GM04503 (cell line): ENCODE results near the gene DBNL.

Experiments
- DNase-seq: peaks from one replicate; pipeline ENCODE4 v3.0.0-alpha.2; 2012; ENCODE audit warnings: low read depth

The DBNL gene

GRCh38 chr7:44100458-44101302, 56.2 kb downstream of the DBNL start:
- peak; percentile 56 for DNase-seq

GRCh38 chr7:44101303-44101965, 56.9 kb downstream of the DBNL start:
- DNase-seq = no peak

DNA sequence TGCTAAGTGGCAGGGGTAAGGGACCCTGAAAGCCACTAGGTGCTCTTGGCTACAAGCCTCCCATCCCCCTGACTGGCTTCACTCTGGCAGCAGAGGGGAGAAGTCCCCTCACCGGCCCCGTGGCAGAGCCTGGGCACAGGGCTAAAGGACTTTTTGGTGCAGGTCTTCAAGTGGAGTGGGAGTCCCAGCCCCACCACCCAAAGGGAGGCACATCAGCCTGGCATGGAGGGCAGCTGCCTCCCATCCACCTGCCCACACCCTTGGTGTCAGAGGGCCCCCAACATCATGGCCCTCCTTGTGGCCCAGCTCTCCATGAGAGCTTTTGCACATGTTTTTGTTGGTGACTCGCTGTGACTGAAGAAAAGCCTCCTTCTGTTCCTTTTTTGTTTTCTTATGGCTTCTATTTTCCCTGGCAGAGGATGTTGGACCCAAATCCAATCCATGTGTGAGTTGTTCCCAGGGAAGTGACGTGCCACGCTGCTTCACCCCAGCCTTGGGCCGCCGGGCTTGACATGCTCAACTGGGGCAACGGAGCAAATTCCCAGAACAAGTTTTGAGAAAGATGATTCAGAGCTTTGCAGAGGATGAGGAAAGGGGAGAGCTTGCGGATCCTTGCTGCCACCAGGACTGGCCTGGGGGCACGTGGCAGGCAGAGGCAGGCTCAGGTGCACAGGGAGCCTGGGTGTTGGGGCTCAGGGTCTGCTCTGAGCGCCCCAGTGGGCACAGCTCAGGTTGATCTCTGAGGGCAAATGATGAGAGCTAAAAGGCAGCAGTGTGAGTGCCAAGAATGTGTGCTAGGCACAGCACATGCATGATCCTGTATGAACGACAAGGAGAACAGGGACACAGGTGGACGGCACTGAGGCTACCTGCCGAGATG, 57.7 kb downstream of the DBNL start:
- peak; percentile 89 for DNase-seq

GRCh38 chr7:44102846-44103565, 58.5 kb downstream of the DBNL start:
- DNase-seq = no peak

DNA sequence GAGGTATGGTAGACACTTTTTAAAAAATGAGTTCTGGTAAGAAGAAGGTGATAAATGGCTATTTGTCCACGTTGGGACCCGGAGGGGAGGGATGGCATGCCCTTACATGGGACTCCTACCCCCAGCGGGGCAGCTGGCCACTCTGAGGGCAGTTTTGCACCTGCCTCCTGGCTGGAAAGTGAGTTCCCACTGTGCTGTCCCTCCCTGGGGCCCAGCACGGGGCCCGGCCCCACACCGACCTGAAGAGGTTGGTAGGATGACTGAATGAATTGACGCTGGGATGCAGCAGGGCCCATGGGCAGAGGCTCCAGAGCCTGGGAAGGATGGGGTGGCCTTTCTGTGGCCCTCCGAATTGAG, 59.0 kb downstream of the DBNL start:
- no peak for DNase-seq

DNA sequence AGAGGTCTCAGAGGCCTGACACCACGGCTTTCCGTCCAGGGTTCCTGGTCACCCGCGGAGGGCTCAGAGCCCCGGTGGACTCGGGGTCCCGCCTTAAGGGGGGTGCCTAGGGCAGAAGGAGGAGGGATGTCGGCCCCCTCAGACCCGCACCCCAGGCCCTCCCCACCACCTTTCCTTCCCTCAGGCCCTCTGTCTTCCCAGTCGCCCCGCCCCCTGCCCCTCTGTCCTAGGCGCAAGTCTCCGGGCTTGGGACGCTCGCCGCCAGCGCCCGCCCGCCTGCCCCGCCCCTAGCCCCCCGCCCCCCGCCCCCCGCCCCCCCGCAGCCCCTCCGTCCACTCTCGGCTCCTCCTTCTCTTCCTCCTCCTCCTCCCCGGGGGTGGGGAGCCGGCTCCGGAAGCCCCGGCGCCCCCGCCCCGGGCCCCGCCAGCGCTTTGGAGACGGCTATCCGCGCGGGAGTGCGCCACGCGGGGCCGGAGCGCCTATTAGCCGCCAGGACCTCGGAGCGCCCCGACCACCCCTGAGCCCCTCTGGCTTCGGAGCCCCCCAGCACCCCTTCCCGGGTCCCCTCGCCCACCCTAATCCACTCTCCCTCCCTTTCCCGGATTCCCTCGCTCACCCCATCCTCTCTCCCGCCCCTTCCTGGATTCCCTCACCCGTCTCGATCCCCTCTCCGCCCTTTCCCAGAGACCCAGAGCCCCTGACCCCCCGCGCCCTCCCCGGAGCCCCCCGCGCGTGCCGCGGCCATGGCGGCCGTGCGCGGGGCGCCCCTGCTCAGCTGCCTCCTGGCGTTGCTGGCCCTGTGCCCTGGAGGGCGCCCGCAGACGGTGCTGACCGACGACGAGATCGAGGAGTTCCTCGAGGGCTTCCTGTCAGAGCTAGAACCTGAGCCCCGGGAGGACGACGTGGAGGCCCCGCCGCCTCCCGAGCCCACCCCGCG, 59.7 kb downstream of the DBNL start, which contains the start of gene AEBP1:
Gene AEBP1, plus strand, starts transcription at position 423 of the 937 bp plus-strand sequence. Its CDS starts 321 bp downstream, at position 744.
- no peak for DNase-seq

DNA sequence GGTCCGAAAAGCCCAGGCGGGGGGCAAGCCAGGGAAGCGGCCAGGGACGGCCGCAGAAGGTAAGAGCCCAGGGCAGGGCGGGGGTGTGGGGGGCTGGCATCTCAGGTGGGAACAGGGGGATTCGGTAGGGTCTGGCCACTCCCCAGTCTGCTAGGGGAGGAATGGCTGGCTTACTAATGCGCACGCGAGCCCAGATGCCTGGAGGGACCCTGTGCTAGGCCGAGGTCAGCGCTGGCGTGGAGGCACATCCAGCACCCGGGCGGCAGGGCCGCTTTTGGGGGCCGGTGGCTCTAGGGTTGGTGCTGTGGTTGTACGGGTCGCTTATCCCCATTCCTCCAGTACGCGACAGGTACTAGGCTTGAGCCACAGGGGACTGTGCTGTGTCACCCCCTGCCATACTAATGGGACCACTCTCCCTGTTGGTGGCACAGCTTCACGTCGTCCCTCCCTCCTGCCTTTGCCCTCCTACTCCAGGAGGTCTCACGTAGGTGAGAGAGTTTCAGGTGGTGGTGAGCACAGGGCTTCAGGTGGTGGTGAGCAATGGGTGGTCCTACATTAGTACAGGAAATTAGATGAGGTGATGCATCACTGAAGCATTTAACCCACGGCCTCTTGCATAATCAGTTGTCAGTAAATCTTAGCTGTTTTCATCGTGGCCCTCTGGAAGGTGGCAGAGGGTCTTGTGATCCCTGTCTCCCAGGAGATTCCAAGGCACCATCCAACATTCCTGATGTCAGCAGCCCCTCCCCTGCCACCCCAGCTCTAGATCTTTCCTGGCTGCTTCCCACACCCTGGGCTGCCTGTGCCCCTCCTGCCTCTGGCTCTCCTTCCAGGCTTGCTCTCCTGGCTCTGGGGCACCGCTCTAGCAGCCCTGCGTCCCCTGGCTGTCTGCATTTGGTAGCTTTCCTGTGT, 60.6 kb downstream of the DBNL start:
- peak; percentile 56 for DNase-seq

DNA sequence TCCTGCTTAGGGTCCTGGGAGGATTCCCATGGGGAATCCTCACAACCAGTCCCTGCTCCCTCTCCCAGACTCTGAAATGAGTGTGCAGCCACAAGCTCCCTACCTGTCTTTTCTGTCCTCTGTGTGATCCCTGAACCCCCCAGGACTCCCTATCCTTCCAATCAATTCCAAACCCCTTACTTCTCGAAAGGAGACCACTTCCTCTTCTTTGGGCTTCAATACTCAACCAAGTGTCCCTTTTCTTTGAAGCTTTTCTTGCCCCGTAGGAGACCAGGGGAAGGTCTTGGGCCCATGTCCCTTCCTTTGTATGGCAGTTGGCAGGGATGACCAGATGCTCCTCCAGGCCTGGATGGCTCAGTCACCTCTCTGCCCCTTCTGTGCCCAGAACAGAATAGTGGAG, 61.3 kb downstream of the DBNL start:
- no peak for DNase-seq

DNA sequence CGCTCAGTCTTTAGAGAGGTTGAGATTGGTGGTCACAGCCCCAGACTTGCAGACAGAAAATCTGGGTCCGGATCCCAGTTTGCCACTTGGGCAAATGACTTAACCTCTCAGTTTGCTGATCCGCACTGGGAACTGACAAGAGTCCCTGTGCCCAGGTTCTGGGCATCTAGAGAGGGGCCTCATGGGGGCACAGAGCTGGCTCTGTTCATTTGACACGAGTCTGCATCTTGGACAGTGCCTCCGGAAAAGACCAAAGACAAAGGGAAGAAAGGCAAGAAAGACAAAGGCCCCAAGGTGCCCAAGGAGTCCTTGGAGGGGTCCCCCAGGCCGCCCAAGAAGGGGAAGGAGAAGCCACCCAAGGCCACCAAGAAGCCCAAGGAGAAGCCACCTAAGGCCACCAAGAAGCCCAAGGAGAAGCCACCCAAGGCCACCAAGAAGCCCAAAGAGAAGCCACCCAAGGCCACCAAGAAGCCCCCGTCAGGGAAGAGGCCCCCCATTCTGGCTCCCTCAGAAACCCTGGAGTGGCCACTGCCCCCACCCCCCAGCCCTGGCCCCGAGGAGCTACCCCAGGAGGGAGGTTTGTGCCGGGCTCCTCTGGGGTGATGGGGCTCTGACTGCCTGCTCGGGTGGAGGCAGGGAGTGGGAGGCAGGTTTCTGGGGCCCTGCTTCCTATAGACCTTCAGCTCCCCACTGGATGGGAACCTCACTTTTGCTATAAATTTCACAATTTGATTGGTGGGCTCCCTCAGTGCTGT, 62.0 kb downstream of the DBNL start:
- no peak for DNase-seq

DNA sequence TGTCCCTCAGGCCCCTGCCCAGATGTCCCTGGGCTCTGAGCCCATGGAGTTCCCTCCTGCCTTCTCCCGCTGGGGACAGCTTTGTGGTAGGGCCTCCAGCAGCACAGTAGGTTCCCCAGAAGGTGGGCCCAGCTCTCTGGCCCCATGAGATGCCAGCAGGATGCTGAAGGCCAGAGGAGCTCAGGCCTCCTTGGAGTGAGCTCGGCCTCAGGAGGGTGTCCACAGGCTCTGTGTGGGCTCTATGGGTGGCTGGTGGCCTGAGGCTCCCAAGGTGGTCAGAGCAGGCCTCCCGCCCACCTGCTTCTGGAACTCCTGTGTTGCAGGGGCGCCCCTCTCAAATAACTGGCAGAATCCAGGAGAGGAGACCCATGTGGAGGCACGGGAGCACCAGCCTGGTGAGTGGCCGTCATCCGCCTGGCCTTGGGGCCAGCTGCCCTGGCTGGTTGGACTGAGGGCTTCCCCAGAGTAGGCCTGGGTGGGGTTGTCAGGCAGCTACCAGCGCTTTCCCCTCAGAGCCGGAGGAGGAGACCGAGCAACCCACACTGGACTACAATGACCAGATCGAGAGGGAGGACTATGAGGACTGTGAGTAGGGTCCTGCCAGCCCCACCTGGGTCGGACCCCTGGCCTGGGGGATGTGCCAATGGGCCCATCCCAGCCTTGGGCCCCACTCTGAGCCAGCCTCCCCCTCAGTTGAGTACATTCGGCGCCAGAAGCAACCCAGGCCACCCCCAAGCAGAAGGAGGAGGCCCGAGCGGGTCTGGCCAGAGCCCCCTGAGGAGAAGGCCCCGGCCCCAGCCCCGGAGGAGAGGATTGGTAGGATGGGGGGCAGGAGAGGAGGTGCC, 62.8 kb downstream of the DBNL start:
- no peak for DNase-seq

DNA sequence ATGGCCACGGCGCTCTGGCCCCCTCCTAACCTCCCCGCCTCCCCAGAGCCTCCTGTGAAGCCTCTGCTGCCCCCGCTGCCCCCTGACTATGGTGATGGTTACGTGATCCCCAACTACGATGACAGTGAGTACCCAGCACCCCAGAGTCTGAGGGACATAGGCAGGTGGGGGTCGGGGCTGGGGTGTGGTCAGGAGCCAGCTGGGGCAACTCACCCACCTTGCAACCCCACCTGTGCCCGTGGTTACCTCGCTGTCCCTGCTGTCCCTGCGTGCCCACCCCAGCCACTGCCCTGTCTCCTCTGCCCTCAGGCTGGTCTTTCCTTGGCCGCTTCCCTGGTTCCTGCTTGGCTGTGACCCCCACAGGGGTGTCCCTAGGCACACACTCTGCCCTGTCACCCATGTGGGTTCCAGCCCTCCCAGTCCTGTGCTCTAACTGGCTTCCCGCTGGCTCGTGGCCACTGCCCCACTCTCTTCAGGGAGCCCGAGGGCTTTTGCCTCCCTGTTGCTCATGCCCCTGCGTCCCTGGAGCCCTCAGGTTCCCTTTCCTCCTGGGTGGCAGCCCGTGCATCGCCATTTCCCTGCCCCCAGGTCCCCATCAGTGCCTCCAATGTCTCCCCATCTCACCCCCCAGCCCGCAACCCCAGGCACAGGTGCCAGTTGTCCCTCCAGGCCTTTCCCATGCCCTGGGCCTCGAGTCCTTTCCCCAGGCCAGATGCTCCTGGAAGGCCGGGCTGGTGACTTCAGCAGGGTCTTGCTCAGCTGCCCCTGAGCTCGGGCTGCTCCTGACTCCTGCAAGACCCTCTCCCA, 63.7 kb downstream of the DBNL start:
- no peak for DNase-seq

- no peak for DNase-seq
Observed at GRCh38 chr7:44108768-44109750, 64.6 kb downstream of the DBNL start.

DNA sequence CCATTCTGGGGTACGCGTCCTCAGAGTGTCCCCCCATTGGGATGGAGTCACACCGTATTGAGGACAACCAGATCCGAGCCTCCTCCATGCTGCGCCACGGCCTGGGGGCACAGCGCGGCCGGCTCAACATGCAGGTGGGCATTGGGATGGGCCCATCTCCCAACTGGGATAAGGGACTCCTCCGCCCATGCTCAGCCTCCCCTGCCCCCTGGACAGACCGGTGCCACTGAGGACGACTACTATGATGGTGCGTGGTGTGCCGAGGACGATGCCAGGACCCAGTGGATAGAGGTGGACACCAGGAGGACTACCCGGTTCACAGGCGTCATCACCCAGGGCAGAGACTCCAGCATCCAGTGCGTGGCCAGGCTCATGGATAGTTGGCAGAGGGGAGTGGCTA, 65.5 kb downstream of the DBNL start:
- DNase-seq = no peak

- no peak for DNase-seq
Observed at GRCh38 chr7:44110719-44111635, 66.5 kb downstream of the DBNL start.
